Measurements from ENCODE around the gene TRIM50. TPM values are rescaled to one million over a fixed set of nuclear protein-coding genes. Genes with fewer than 3 reads are reported as not detected.
"Not testable (repeated sequence)": the region's sequence is repeated elsewhere in the genome, so short reads cannot be mapped to it uniquely, and the experiment has no call there.

Gene TRIM50
- 10 to 100 TPM; 16.2 to 22.3 TPM for total RNA-seq

GRCh38 chr7:73327922-73328321 lies at the start of gene TRIM50, which contains the start of gene FKBP6:
Gene TRIM50, minus strand, starts transcription at chr7:73328082. Its CDS starts 3,295 bp downstream, at chr7:73324787.
Gene FKBP6, plus strand, starts transcription at chr7:73328161. Its CDS starts 268 bp downstream, at chr7:73328429.
- WGBS, 2 donors: 94% methylated on average over 41 of the region's 43 CpGs
- not testable (repeated sequence) for ATAC-seq
- H3K4me1 ChIP-seq: peaks cover 28% of the 10 kb centered on the region

GRCh38 chr7:73376671-73377412 lies 49.0 kb upstream of the TRIM50 start:
- DNase-seq (no peak), ATAC-seq (no peak)
- H3K36me3 ChIP-seq (replicated peaks in 1 of 2; ENCODE audit: insufficient read depth in 1 of 2, low read depth in 2 of 2): no peaks in the 10 kb centered on the region
- intact Hi-C loops (cut with DNase I): no loop called here
- H3K27ac ChIP-seq: no peak overlapping the region
- peaks cover 7% of the 10 kb centered on the region for H3K4me1 ChIP-seq
- TF ChIP-seq POLR2A (IDR thresholded peaks at IDR 0.05): no peak
- no peak for TF ChIP-seq CTCF (IDR thresholded peaks at IDR 0.05)
- no peaks in the 10 kb centered on the region for H3K9me3 ChIP-seq
- no peak overlapping the region for H3K4me3 ChIP-seq
- WGBS, 2 donors: 77 to 80% methylated on average over 7 to 20 of the region's 20 CpGs
- peaks cover 0 to 3% of the 10 kb centered on the region in 2 donors for H3K27me3 ChIP-seq

More at GRCh38 chr7:73327922-73328321, at the start of gene TRIM50, which contains the start of gene FKBP6:
- H3K27ac ChIP-seq; H3K9me3 ChIP-seq; DNase-seq; intact Hi-C loops (cut with DNase I); H3K4me3 ChIP-seq; H3K27me3 ChIP-seq; H3K36me3 ChIP-seq (replicated peaks in 1 of 2; ENCODE audit: insufficient read depth in 1 of 2, low read depth in 2 of 2): not testable (repeated sequence)

- H3K4me1 ChIP-seq; DNase-seq; H3K9me3 ChIP-seq; H3K36me3 ChIP-seq (replicated peaks in 1 of 2; ENCODE audit: insufficient read depth in 1 of 2, low read depth in 2 of 2); intact Hi-C loops (cut with DNase I); H3K4me3 ChIP-seq; H3K27me3 ChIP-seq; ATAC-seq; H3K27ac ChIP-seq: not testable (repeated sequence)
- 63 to 100% methylated on average over 2 to 4 of the region's 4 CpGs for WGBS, 2 donors
Observed at GRCh38 chr7:73376262-73376661, 48.4 kb upstream of the TRIM50 start.

- Histone ChIP-seq H3K4me3 (no peak overlapping the region), H3K27ac (no peak overlapping the region), H3K27me3 (peaks cover 0 to 3% of the 10 kb centered on the region in 2 donors), H3K9me3 (no peaks in the 10 kb centered on the region), H3K4me1 (peaks cover 7% of the 10 kb centered on the region), H3K36me3 (replicated peaks in 1 of 2; ENCODE audit: insufficient read depth in 1 of 2, low read depth in 2 of 2) (no peaks in the 10 kb centered on the region)
- TF ChIP-seq POLR2A (IDR thresholded peaks at IDR 0.05) (no peak), CTCF (IDR thresholded peaks at IDR 0.05) (no peak)
- no peak for ATAC-seq
- no peak for DNase-seq
- WGBS, 2 donors: 77 to 79% methylated on average over 11 to 13 of the region's 13 CpGs
- intact Hi-C loops (cut with DNase I): no loop called here
Observed at GRCh38 chr7:73373741-73374140, 45.9 kb upstream of the TRIM50 start.

- no peak overlapping the region for H3K4me3 ChIP-seq
- H3K27me3 ChIP-seq: no peaks in the 10 kb centered on the region
- no peak for TF ChIP-seq POLR2A (IDR thresholded peaks at IDR 0.05)
- ATAC-seq: no peak
- H3K9me3 ChIP-seq: no peaks in the 10 kb centered on the region
- 88 to 92% methylated on average over 9 of the region's 9 CpGs for WGBS, 2 donors
- no peaks in the 10 kb centered on the region for H3K4me1 ChIP-seq
- intact Hi-C loops (cut with DNase I): no loop called here
- H3K36me3 ChIP-seq (replicated peaks in 1 of 2; ENCODE audit: insufficient read depth in 1 of 2, low read depth in 2 of 2): no peaks in the 10 kb centered on the region
- no peak overlapping the region for H3K27ac ChIP-seq
- DNase-seq: no peak
Observed at GRCh38 chr7:73369622-73370021, 41.7 kb upstream of the TRIM50 start.

GRCh38 chr7:73369009-73369408 lies 41.1 kb upstream of the TRIM50 start:
- WGBS, 2 donors: 77 to 79% methylated on average over 4 to 11 of the region's 11 CpGs
- DNase-seq: no peak
- no peak overlapping the region for H3K4me3 ChIP-seq
- no peak overlapping the region for H3K27ac ChIP-seq
- H3K4me1 ChIP-seq: peaks cover 4% of the 10 kb centered on the region
- H3K9me3 ChIP-seq: no peaks in the 10 kb centered on the region
- H3K36me3 ChIP-seq (replicated peaks in 1 of 2; ENCODE audit: insufficient read depth in 1 of 2, low read depth in 2 of 2): no peaks in the 10 kb centered on the region
- intact Hi-C loops (cut with DNase I): no loop called here
- H3K27me3 ChIP-seq: no peaks in the 10 kb centered on the region
- ATAC-seq: no peak
- no peak for TF ChIP-seq POLR2A (IDR thresholded peaks at IDR 0.05)

Measured in body of pancreas (tissue), 4 donors.